GM12892 (cell line): ENCODE data around the gene SLC24A3.

Experiments
- POLR2A ChIP-seq: IDR thresholded peaks from 2 replicates; pipeline ENCODE4 v1.6.1; 2011; ENCODE audit warnings: low read depth, low read length, control low read depth
- POLR2AphosphoS5 ChIP-seq: IDR thresholded peaks from 2 replicates; pipeline ENCODE4 v1.6.1; 2011; ENCODE audit warnings: low read depth, low read length, control low read depth
- TAF1 ChIP-seq: IDR thresholded peaks from 2 replicates; pipeline ENCODE4 v1.6.1; 2011; ENCODE audit warnings: low read depth, mild to moderate bottlenecking, control low read depth, low read length, borderline replicate concordance

DNA sequence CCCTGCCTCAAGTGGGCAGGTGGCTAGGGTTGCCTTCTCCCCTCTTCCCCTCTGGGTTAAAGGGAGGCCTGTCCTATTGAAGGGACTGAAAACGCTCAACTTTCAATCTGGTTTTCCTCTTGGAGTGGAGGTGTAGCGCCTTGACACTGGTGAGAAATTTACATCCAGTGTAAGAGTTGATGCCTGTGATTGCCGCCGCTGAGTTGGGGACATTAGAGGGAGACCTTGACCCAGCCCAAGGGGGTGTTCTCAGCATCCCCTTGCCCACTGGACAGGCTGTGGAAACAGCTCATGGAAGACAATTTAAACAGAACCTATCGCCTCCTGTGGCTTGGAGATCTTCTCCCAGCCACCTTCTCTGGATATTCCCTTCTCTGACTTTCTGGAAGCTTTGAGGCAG lies 61.6 kb downstream of the SLC24A3 start:
- TF ChIP-seq POLR2AphosphoS5 (no peak), POLR2A (no peak), TAF1 (no peak)
